Spleen (tissue), 10 donors: Measurements from ENCODE around the gene HEATR5B. TPM values are rescaled to one million over a fixed set of nuclear protein-coding genes. Genes with fewer than 3 reads are reported as not detected.

Experiments
- polyA plus RNA-seq, 3 donors: library from polyadenylated mRNA; stranded (reverse); fragments of 200-250 nt; gene quantifications; one replicate each; pipeline ENCODE4 v1.2.1, GENCODE V29; 2013
- total RNA-seq, 7 donors: library from RNA; depleted of rRNA in 3 of 7; stranded (reverse); fragments of >200 nt in 3 of 7; fragmentation: NEBNext Ultra II Directional in 4 of 7; extraction: Animal tissue kit (Norgen Biotek cat#: 25700) in 4 of 7; gene quantifications; one replicate each; pipeline versions ENCODE4 v1.1.0 to v1.2.1, GENCODE V29; 2016 to 2021
- donor health status: healthy with polysubstance abuse.
- donor health status: DM: no; HTN: no; CAD: no; lungs with moderate emphysema.
- donor health status: DM: no; HTN: no; CAD: no.
- donor health status: Bipolar disorder and iron deficiency.
- donor health status: healthy.
- donor health status: DM: no; HTN: no; CAD: no.
- donor health status: DM: yes; HTN: yes; CAD: no.

HEATR5B gene
- total and polyA plus RNA-seq, 10 donors, result 5.5 to 58.2 (median 34.3) TPM

Other genes with a start within 250 kb of the HEATR5B start
- gene STRN, start 117.8 kb downstream of the HEATR5B start, total RNA-seq, result 10 to 100 TPM; 24.9 to 33.3 (median 29.5) TPM
- 1 to 10 TPM; 2.2 to 4.3 (median 2.9) TPM for gene STRN, start 117.8 kb downstream of the HEATR5B start, polyA plus RNA-seq
- gene GPATCH11, start 146 bp upstream of the HEATR5B start, total RNA-seq, result 10 to 100 TPM; 10.0 to 17.2 (median 12.2) TPM
- 10 to 100 TPM in 1 of 3 donors, 1 to 10 TPM in 2; 4.9 to 13.0 (median 8.8) TPM for gene GPATCH11, start 146 bp upstream of the HEATR5B start, polyA plus RNA-seq
- 10 to 100 TPM; 30.6 to 48.2 (median 38.2) TPM for gene EIF2AK2, start 72.6 kb upstream of the HEATR5B start, total RNA-seq
- gene EIF2AK2, start 72.6 kb upstream of the HEATR5B start, polyA plus RNA-seq, result 1 to 10 TPM; 4.0 to 8.0 (median 4.5) TPM
- gene SULT6B1, start 104.3 kb upstream of the HEATR5B start, total RNA-seq, result not detected
- not detected for gene SULT6B1, start 104.3 kb upstream of the HEATR5B start, polyA plus RNA-seq
- gene CEBPZOS, start 112.1 kb upstream of the HEATR5B start, total RNA-seq, result 10 to 100 TPM; 18.6 to 35.4 (median 28.5) TPM
- gene CEBPZOS, start 112.1 kb upstream of the HEATR5B start, polyA plus RNA-seq, result 10 to 100 TPM; 25.4 to 39.8 (median 27.0) TPM
- gene CEBPZ, start 147.2 kb upstream of the HEATR5B start, total RNA-seq, result 10 to 100 TPM; 34.8 to 54.0 (median 43.9) TPM
- 10 to 100 TPM; 50.4 to 54.8 (median 54.2) TPM for gene CEBPZ, start 147.2 kb upstream of the HEATR5B start, polyA plus RNA-seq
- gene NDUFAF7, start 147.3 kb upstream of the HEATR5B start, total RNA-seq, result 10 to 100 TPM; 14.3 to 27.2 (median 23.0) TPM
- 10 to 100 TPM; 11.4 to 19.4 (median 11.6) TPM for gene NDUFAF7, start 147.3 kb upstream of the HEATR5B start, polyA plus RNA-seq
- gene PRKD3, start 240.5 kb upstream of the HEATR5B start, total RNA-seq, result 10 to 100 TPM; 50.9 to 78.4 (median 76.2) TPM
- 10 to 100 TPM; 12.2 to 21.0 (median 13.3) TPM for gene PRKD3, start 240.5 kb upstream of the HEATR5B start, polyA plus RNA-seq